Gastrocnemius medialis (tissue), 4 donors: ENCODE data around the gene EPB41L4B.

Source experiments
- POLR2A ChIP-seq, 2 donors: fragments of 450-650 bp; IDR thresholded peaks; one replicate each; pipeline ENCODE4 v1.6.1; 2017; ENCODE audit warnings: antibody characterized with exemption in 2 of 2, mild to moderate bottlenecking in 2 of 2, moderate library complexity in 2 of 2
- TF ChIP-seq, protein P1 (sequence below), 5 experiments: fragments of 450-650 bp in 3 of 5; fragments of 200-600 bp in 2 of 5; sonication (generic) in 2 of 5; IDR thresholded peaks in 4 of 5; conservative IDR thresholded peaks in 1 of 5; 1 replicate in 4 of 5; 2 replicates in 1 of 5; pipeline ENCODE4 v1.5.1; 2016 to 2019; ENCODE audit warnings: antibody characterized with exemption in 5 of 5, mild to moderate bottlenecking in 3 of 5, moderate library complexity in 3 of 5

- TF ChIP-seq, protein P1, sequence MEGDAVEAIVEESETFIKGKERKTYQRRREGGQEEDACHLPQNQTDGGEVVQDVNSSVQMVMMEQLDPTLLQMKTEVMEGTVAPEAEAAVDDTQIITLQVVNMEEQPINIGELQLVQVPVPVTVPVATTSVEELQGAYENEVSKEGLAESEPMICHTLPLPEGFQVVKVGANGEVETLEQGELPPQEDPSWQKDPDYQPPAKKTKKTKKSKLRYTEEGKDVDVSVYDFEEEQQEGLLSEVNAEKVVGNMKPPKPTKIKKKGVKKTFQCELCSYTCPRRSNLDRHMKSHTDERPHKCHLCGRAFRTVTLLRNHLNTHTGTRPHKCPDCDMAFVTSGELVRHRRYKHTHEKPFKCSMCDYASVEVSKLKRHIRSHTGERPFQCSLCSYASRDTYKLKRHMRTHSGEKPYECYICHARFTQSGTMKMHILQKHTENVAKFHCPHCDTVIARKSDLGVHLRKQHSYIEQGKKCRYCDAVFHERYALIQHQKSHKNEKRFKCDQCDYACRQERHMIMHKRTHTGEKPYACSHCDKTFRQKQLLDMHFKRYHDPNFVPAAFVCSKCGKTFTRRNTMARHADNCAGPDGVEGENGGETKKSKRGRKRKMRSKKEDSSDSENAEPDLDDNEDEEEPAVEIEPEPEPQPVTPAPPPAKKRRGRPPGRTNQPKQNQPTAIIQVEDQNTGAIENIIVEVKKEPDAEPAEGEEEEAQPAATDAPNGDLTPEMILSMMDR (IDR thresholded peaks at IDR 0.05 in 4 of 5, conservative IDR thresholded peaks at IDR 0.05 in 1 of 5), result no peak
- no peak for TF ChIP-seq POLR2A (IDR thresholded peaks at IDR 0.05)
Measured at GRCh38 chr9:109344866-109345265, 24.0 kb upstream of the EPB41L4B start.
